ENCODE results near the gene LIMA1. TPM values are rescaled to one million over a fixed set of nuclear protein-coding genes. Genes with fewer than 3 reads are reported as not detected.
A peak's percentile ranks its signal among the peaks of the same experiment; 100 is the strongest.
"Not testable (repeated sequence)": the region's sequence is repeated elsewhere in the genome, so short reads cannot be mapped to it uniquely, and the experiment has no call there.

The LIMA1 gene
- 116 and 240 TPM in 2 replicates for total RNA-seq (2014; rRNA removed; shearing (Covaris generic); ENCODE audit: low replicate concordance)

DNA sequence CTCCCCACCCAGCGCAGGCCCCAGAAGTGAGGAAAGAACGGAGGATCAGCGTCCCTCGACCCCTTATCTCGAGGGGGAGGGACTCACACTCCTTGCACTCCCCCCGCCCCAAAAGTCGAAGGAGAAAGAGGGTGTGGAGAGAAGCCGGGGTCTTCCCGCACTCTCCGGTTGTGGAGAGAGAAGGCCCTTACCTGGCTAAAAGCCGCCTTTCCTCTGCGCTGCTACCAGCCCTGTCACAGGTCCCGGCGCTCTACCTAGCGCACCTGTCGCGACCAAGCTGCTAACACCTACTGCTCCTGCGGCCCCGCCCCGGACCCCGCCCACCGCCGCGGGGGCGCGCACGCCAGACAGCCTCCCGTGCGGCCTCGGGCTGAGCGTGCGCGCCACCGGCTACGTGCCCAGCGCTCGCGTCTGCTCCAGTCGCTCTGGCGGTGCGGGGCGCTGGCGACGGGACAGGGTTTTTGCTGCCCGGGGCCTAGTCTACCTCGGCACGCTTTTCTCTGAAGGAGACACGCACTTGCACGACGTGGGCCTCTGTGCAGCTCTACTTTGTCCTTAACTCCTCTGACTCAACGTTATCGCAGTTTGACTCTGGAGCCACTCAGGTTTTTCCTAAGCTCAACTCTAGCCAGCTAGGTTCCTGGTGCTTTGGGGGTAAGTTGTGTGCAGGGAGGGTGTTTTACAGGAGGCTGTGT, at the start of gene LIMA1:
Gene LIMA1, minus strand, starts transcription at position 292 of the 695 bp plus-strand sequence. CDS start 34,769 bp downstream, outside the sequence.
- DNase-seq, result peak; percentile 95
- Histone ChIP-seq H3K4me3 (peak within 1 kb of the TSS; percentile 62), H3K9me3 (no peaks in the 10 kb centered on the region), H3K36me3 (no peaks in the 10 kb centered on the region), H3K27me3 (no peaks in the 10 kb centered on the region)

- no peaks in the 10 kb centered on the region for H3K36me3 ChIP-seq
- DNase-seq, result no peak
- H3K27me3 ChIP-seq, result no peaks in the 10 kb centered on the region
- no peak overlapping the region for H3K4me3 ChIP-seq
- H3K9me3 ChIP-seq, result no peaks in the 10 kb centered on the region
These were observed 48.4 kb upstream of the LIMA1 start for GRCh38 chr12:50331745-50332144.

DNA sequence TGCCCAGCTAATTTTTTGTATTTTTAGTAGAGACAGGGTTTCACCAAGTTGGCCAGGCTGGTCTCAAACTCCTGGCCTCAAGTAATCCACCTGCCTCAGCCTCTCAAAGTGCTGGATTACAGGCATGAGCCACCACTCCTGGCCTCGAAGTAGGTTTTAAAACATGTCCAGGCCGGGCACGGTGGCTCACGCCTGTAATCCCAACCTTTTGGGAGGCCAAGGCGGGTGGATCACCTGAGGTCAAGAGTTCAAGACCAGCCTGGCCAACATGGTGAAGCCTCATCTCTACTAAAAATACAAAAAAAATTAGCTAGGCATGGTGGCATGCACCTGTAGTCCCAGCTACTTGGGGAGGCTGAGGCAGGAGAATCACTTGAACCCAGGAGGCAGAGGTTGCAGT, 45.3 kb upstream of the LIMA1 start:
- not testable (repeated sequence) for H3K4me3 ChIP-seq, H3K9me3 ChIP-seq, H3K27me3 ChIP-seq, DNase-seq, H3K36me3 ChIP-seq

DNA sequence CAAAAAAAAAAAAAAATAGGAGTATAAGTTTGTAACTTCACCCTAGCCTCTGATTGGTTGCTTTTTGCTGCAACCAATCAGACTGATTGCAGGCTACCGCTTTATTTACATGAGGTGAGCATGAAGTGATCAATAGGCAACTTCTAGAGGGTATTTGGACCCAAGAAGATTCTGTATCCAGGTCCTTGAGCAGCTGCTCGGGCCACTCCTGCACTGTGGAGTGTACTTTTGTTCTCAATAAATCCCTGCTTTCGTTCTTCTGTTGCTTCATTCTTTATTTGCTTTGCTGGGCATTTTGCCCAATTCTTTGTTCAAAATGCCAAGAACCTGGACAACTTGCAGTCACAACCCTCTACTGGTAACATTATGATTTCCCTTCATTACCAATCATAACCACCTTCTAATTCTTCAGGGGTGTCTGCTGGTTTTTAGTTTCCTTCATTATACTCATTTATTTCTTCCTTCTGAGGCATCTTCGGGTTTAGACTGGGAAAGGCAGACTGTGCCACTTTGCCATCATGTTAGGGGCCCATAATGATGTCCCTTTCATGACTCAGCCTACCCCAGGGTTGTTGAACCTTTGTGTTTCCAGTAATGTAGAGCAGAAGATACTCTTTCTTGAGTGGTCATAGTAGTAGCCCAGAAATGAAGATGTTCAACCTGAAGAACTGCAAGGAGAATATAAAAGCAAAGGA, 43.4 kb upstream of the LIMA1 start:
- Histone ChIP-seq H3K4me3 (no peak overlapping the region), H3K27me3 (no peaks in the 10 kb centered on the region), H3K36me3 (no peaks in the 10 kb centered on the region), H3K9me3 (no peaks in the 10 kb centered on the region)
- peak; percentile 26 for DNase-seq

DNA sequence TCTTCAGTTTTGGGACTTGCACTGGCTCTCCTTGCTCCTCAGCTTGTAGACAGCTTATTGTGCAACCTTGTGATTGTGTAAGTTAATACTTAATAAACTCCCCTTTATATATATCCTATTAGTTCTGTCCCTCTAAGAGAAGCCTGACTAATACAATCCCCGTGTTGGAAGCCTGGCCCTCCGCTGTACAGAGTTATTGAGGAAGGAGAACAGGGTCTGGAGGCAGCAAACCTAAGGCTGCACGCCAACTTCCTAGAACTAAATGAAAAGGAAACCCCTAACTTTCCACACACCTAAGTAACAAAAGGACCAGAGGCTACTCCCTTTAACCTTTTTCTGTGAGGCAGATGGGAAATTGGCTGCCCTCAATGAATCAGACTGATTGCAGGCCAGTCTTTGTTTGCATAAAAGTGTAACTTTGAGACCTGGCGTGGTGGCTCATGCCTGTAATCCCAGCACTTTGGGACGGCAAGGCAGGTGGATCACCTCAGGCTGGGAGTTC, 42.6 kb upstream of the LIMA1 start:
- no peaks in the 10 kb centered on the region for H3K36me3 ChIP-seq
- H3K9me3 ChIP-seq, result no peaks in the 10 kb centered on the region
- DNase-seq, result no peak
- no peaks in the 10 kb centered on the region for H3K27me3 ChIP-seq
- no peak overlapping the region for H3K4me3 ChIP-seq

DNA sequence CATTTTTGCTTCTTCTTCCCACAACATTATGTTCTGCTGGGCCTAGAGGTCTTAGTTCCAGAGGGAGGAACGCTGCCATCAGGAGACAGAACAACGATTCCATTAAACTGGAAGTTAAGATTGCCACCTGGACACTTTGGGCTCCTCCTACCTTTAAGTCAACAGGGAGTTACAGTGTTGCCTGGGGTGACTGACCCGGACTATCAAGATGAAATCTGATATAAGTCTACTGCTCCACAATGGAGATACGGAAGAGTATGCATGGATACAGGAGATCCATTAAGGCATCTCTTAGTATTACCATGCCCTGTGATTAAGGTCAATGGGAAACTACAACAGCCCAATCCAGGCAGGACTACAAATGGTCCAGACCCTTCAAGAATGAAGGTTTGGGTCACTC, 41.5 kb upstream of the LIMA1 start:
- H3K9me3 ChIP-seq, H3K27me3 ChIP-seq, H3K4me3 ChIP-seq, DNase-seq, H3K36me3 ChIP-seq: not testable (repeated sequence)

DNA sequence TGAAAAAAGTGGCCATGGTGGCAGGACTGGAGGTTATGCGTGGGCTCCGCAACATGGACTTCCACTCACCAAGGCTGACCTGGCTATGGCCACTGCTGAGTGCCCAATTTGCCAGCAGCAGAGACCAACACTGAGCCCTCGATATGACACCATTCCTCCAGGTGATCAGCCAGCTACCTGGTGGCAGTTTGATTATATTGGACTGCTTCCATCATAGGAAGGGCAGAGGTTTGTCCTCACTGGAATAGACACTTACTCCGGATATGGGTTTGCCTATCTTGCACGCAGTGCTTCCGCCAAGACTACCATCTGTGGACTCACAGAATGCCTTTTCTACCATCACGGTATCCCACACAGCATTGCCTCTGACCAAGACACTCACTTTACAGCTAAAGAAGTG, 40.8 kb upstream of the LIMA1 start:
- H3K4me3 ChIP-seq, DNase-seq: not testable (repeated sequence)

GRCh38 chr12:50322206-50322605, 38.9 kb upstream of the LIMA1 start:
- H3K27me3 ChIP-seq, result no peaks in the 10 kb centered on the region
- H3K9me3 ChIP-seq, result no peaks in the 10 kb centered on the region
- no peak overlapping the region for H3K4me3 ChIP-seq
- H3K36me3 ChIP-seq, result no peaks in the 10 kb centered on the region
- DNase-seq, result peak; percentile 12

More for the DNA sequence above, 40.8 kb upstream of the LIMA1 start:
- H3K9me3 ChIP-seq, H3K27me3 ChIP-seq, H3K36me3 ChIP-seq: not testable (repeated sequence)

GRCh38 chr12:50317203-50317602, 33.9 kb upstream of the LIMA1 start:
- no peaks in the 10 kb centered on the region for H3K36me3 ChIP-seq
- H3K27me3 ChIP-seq, result no peaks in the 10 kb centered on the region
- DNase-seq, result no peak
- H3K4me3 ChIP-seq, result no peak overlapping the region
- H3K9me3 ChIP-seq, result no peaks in the 10 kb centered on the region

DNA sequence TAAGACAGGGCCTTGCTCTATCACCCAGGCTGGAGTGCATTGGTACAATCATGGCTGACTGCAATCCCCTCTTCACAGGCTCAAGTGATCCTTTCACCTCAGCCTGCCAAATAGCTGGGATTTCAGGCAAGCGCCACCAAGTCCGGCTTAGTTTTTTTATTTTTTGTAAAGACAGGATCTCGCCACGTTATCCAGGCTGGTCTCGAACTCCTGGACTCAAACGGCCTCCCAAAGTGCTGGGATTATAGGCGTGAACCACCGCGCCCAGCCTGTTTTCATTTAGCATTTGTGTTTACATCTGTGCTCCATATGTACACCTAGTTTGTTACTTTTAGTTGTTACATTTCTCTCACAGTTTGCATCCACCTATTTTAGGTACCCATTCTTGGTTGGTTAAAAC, 32.5 kb upstream of the LIMA1 start:
- no peaks in the 10 kb centered on the region for H3K36me3 ChIP-seq
- no peak overlapping the region for H3K4me3 ChIP-seq
- H3K27me3 ChIP-seq, result no peaks in the 10 kb centered on the region
- DNase-seq, result no peak
- H3K9me3 ChIP-seq, result no peaks in the 10 kb centered on the region

DNA sequence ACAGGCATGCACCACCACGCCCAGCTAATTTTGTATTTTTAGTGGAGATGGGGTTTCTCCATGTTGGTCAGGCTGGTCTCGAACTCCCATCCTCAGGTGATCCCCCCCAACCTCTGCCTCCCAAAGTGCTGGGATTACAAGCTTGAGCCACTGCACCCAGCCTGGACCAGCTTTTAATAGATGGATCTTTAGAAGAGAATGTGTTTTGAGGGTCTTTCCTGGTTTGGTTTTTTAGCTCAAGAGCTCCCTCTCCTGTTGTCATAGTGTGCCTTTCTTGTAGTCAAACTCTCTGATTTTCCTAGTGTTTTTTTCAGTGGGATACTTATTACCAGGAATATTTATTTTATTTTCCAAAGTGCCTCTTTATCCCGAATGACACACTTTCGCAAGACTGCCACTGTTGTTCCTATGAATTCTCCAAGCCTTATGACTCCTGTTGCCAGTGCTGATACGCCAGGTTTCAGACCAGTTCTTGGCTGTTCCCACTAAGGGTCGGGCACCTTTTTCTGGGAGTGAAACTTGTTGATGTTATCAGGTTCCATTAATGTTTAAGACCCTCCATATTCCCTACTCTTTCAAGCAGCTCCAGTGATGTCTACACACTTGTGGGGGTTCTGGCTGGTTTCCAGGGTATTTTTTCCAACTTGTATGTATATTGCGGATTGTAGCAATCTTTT, 31.5 kb upstream of the LIMA1 start:
- no peak for DNase-seq
- no peaks in the 10 kb centered on the region for H3K36me3 ChIP-seq
- no peaks in the 10 kb centered on the region for H3K9me3 ChIP-seq
- no peaks in the 10 kb centered on the region for H3K27me3 ChIP-seq
- no peak overlapping the region for H3K4me3 ChIP-seq

GRCh38 chr12:50313971-50314370, 30.7 kb upstream of the LIMA1 start:
- DNase-seq, H3K4me3 ChIP-seq, H3K27me3 ChIP-seq, H3K36me3 ChIP-seq, H3K9me3 ChIP-seq: not testable (repeated sequence)

GRCh38 chr12:50313256-50313931, 30.1 kb upstream of the LIMA1 start:
- H3K9me3 ChIP-seq, result no peaks in the 10 kb centered on the region
- H3K36me3 ChIP-seq, result no peaks in the 10 kb centered on the region
- H3K4me3 ChIP-seq, result no peak overlapping the region
- no peak for DNase-seq
- H3K27me3 ChIP-seq, result no peaks in the 10 kb centered on the region

DNA sequence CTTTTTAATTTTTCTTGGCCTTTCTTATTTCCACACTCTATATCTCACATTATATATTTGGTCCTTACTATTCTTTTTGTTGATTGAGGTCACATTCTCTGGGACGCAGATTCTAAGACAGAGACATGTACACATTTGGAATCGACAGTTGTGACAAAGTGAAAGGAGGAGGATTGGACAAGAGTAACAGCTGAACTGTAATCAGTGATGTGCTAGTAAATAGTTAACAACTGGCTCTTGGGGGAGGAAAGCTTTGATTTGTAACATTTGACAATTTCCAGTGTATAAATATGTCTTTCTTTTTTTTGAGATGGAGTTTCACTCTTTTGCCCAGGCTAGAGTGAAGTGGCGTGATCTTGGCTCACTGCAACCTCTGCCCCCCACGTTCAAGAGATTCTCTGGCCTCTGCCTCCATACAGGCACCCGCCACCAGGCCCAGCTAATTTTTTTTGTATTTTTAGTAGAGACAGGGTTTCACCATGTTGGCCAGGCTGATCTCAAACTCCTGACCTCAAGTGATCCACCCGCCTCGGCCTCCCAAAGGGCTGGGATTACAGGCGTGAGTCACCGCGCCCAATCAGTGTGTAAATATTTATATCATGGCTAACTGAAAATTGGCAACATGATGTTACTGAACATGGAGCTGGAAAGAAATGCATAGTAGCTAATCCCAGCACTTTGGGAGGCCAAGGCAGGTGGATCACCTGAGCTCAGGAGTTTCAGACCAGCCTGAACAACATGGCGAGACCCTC, 28.7 kb upstream of the LIMA1 start:
- H3K36me3 ChIP-seq, H3K9me3 ChIP-seq, H3K4me3 ChIP-seq, H3K27me3 ChIP-seq: not testable (repeated sequence)
- DNase-seq, result peak; percentile 91

GRCh38 chr12:50309950-50310349, 26.6 kb upstream of the LIMA1 start:
- DNase-seq, result no peak
- no peaks in the 10 kb centered on the region for H3K27me3 ChIP-seq
- H3K4me3 ChIP-seq, result no peak overlapping the region
- no peaks in the 10 kb centered on the region for H3K9me3 ChIP-seq
- H3K36me3 ChIP-seq, result no peaks in the 10 kb centered on the region

- peak; percentile 77 for DNase-seq
- Histone ChIP-seq H3K9me3 (no peaks in the 10 kb centered on the region), H3K4me3 (no peak overlapping the region), H3K27me3 (no peaks in the 10 kb centered on the region), H3K36me3 (no peaks in the 10 kb centered on the region; the same call in 1 of the 2 replicates)
These were observed 19.4 kb upstream of the LIMA1 start for GRCh38 chr12:50302686-50303085.

Measured in MG63 (cell line).